HepG2 (cell line): ENCODE results near the gene SPRY1. TPM values are rescaled to one million over a fixed set of nuclear protein-coding genes. Genes with fewer than 3 reads are reported as not detected.

Source experiments
- CEBPG ChIP-seq: IDR thresholded peaks from 2 replicates; pipeline ENCODE4 v1.6.1; 2016
- EP300 ChIP-seq, 3 experiments: sonication (generic) in 1 of 3; formaldehyde crosslinking in 1 of 3; IDR thresholded peaks; 2 replicates each; pipeline versions ENCODE4 v1.5.1 to v1.6.1; 2011 to 2020; ENCODE audit warnings: low read depth in 2 of 3, low read length in 2 of 3, borderline replicate concordance in 1 of 3, improper control_type of control experiment in 1 of 3, mild to moderate bottlenecking in 1 of 3, missing genetic modification reagents in 1 of 3, moderate library complexity in 1 of 3
- GATAD2A ChIP-seq: IDR thresholded peaks from 2 replicates; pipeline ENCODE4 v1.6.1; 2016
- HDAC2 ChIP-seq: sonication (generic); formaldehyde crosslinking; IDR thresholded peaks from 2 replicates; pipeline ENCODE4 v1.4.0; 2020; ENCODE audit warnings: missing genetic modification reagents
- HNF4A ChIP-seq: sonication (generic); formaldehyde crosslinking; IDR thresholded peaks from 2 replicates; pipeline ENCODE4 v1.4.0; 2020; ENCODE audit warnings: missing genetic modification reagents
- HOMEZ ChIP-seq: IDR thresholded peaks from 2 replicates; pipeline ENCODE4 v1.6.1; 2016; ENCODE audit warnings: low read depth
- MTA1 ChIP-seq: sonication (generic); formaldehyde crosslinking; IDR thresholded peaks from 2 replicates; pipeline ENCODE4 v1.4.0; 2020; ENCODE audit warnings: missing genetic modification reagents, mild to moderate bottlenecking, borderline replicate concordance
- MTA3 ChIP-seq: sonication (generic); formaldehyde crosslinking; IDR thresholded peaks from 2 replicates; pipeline ENCODE4 v1.4.0; 2020; ENCODE audit warnings: missing genetic modification reagents
- NFKB2 ChIP-seq: sonication (generic); formaldehyde crosslinking; IDR thresholded peaks from 2 replicates; pipeline ENCODE4 v1.4.0; 2020; ENCODE audit warnings: missing genetic modification reagents, borderline replicate concordance
- RAD21 ChIP-seq: fragments of 450-650 bp; formaldehyde crosslinking; IDR thresholded peaks from 2 replicates; pipeline ENCODE4 v1.5.0; 2020; ENCODE audit warnings: mild to moderate bottlenecking
- SALL1 ChIP-seq: sonication (generic); formaldehyde crosslinking; IDR thresholded peaks from 2 replicates; pipeline ENCODE4 v1.8.0; 2022; ENCODE audit warnings: mild to moderate bottlenecking, missing genetic modification reagents
- SOX5 ChIP-seq: IDR thresholded peaks from 2 replicates; pipeline ENCODE4 v1.6.1; 2016; ENCODE audit warnings: borderline replicate concordance
- SOX6 ChIP-seq, 2 experiments: fragments of 450-650 bp in 1 of 2; sonication (generic) in 1 of 2; formaldehyde crosslinking in 1 of 2; IDR thresholded peaks; 2 replicates each; pipeline versions ENCODE4 v1.4.0 to v1.6.1; 2017 to 2020; ENCODE audit warnings: antibody characterized with exemption in 1 of 2, mild to moderate bottlenecking in 1 of 2, missing genetic modification reagents in 1 of 2
- TBX2 ChIP-seq: sonication (generic); formaldehyde crosslinking; IDR thresholded peaks from 2 replicates; pipeline ENCODE4 v1.5.0; 2020; ENCODE audit warnings: missing genetic modification reagents, mild to moderate bottlenecking, borderline replicate concordance
- ZKSCAN8 ChIP-seq: IDR thresholded peaks from 2 replicates; pipeline ENCODE4 v1.6.1; 2016; ENCODE audit warnings: borderline replicate concordance, missing genetic modification reagents, missing compliant biosample characterization
- ZMYM4 ChIP-seq: sonication (generic); formaldehyde crosslinking; IDR thresholded peaks from 2 replicates; pipeline ENCODE4 v1.8.1; 2023; ENCODE audit warnings: mild to moderate bottlenecking, missing genetic modification reagents
- ZNF234 ChIP-seq: sonication (generic); formaldehyde crosslinking; conservative IDR thresholded peaks from 2 replicates; pipeline ENCODE4 v1.5.1; 2020; ENCODE audit warnings: mild to moderate bottlenecking, missing genetic modification reagents
- ZNF235 ChIP-seq: sonication (generic); formaldehyde crosslinking; IDR thresholded peaks from 2 replicates; pipeline ENCODE4 v1.8.1; 2023; ENCODE audit warnings: mild to moderate bottlenecking, missing genetic modification reagents, borderline replicate concordance
- ZNF670 ChIP-seq: sonication (generic); formaldehyde crosslinking; IDR thresholded peaks from 2 replicates; pipeline ENCODE4 v1.8.0; 2022; ENCODE audit warnings: mild to moderate bottlenecking, missing genetic modification reagents, borderline replicate concordance
- ZNF709 ChIP-seq: sonication (generic); formaldehyde crosslinking; IDR thresholded peaks from 2 replicates; pipeline ENCODE4 v1.5.0; 2020; ENCODE audit warnings: mild to moderate bottlenecking, missing genetic modification reagents
- polyA plus RNA-seq, 8 experiments: library from polyadenylated mRNA; depleted of rRNA in 3 of 8; stranded (reverse) in 7 of 8; unstranded in 1 of 8; fragments of >200 nt; fragmentation: Illumina TruSeq in 4 of 8; extraction: Trizol in 4 of 8; gene quantifications; 2 replicates each; pipeline versions ENCODE4 v1.2.1 to v1.2.3, GENCODE V29; 2011 to 2016; ENCODE audit warnings: low read depth in 4 of 8, missing spikeins in 1 of 8, mixed read lengths in 1 of 8; ENCODE audit not compliant: insufficient read depth in 1 of 8
- total RNA-seq, 5 experiments: library from RNA; depleted of rRNA; stranded (reverse); fragments of >200 nt; fragmentation: Illumina TruSeq; extraction: Trizol; gene quantifications; 2 replicates each; pipeline ENCODE4 v1.2.3, GENCODE V29; 2016; ENCODE audit warnings: low read depth in 1 of 5
- TF ChIP-seq, protein P1 (sequence below): sonication (generic); formaldehyde crosslinking; IDR thresholded peaks from 2 replicates; pipeline ENCODE4 v1.8.1; 2022; ENCODE audit warnings: low read depth, mild to moderate bottlenecking, missing genetic modification reagents
- TF ChIP-seq, protein P2 (sequence below): sonication (generic); formaldehyde crosslinking; IDR thresholded peaks from 2 replicates; pipeline ENCODE4 v1.5.0; 2020; ENCODE audit warnings: mild to moderate bottlenecking, missing genetic modification reagents, moderate library complexity
- TF ChIP-seq, protein P3 (sequence below): sonication (generic); formaldehyde crosslinking; IDR thresholded peaks from 2 replicates; pipeline ENCODE4 v1.5.1; 2020; ENCODE audit warnings: missing genetic modification reagents, mild to moderate bottlenecking, borderline replicate concordance

Gene SPRY1
- total and polyA plus RNA-seq, 2 of the 13 experiments (the other 11 are each of a cell fraction or from before 2014, with no cell fraction given): 24.7 to 33.4 TPM

- TF ChIP-seq HOMEZ (CRISPR knock-in tag): 0 out of 2 replicates have a peak, but pooled peaks have one; percentile 55
- no peak for TF ChIP-seq ZNF670 (CRISPR knock-in tag)
- TF ChIP-seq CEBPG (CRISPR knock-in tag): peak; percentile 59
- peak; percentile 47 for TF ChIP-seq RAD21 (CRISPR knock-in tag)
- peak; percentile 25; the same call in 1 of the 2 replicates for TF ChIP-seq SALL1 (CRISPR knock-in tag)
- no peak for TF ChIP-seq ZNF709 (CRISPR knock-in tag)
- no peak for TF ChIP-seq MTA3 (CRISPR knock-in tag)
- TF ChIP-seq MTA1: no peak
- TF ChIP-seq, protein P1, sequence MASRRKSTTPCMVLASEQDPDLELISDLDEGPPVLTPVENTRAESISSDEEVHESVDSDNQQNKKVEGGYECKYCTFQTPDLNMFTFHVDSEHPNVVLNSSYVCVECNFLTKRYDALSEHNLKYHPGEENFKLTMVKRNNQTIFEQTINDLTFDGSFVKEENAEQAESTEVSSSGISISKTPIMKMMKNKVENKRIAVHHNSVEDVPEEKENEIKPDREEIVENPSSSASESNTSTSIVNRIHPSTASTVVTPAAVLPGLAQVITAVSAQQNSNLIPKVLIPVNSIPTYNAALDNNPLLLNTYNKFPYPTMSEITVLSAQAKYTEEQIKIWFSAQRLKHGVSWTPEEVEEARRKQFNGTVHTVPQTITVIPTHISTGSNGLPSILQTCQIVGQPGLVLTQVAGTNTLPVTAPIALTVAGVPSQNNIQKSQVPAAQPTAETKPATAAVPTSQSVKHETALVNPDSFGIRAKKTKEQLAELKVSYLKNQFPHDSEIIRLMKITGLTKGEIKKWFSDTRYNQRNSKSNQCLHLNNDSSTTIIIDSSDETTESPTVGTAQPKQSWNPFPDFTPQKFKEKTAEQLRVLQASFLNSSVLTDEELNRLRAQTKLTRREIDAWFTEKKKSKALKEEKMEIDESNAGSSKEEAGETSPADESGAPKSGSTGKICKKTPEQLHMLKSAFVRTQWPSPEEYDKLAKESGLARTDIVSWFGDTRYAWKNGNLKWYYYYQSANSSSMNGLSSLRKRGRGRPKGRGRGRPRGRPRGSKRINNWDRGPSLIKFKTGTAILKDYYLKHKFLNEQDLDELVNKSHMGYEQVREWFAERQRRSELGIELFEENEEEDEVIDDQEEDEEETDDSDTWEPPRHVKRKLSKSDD (CRISPR knock-in tag): no peak
- peak; percentile 39 for TF ChIP-seq GATAD2A
- TF ChIP-seq NFKB2: no peak
- TF ChIP-seq EP300 (IDR thresholded peaks at IDR 0.05; ENCODE audit: low read depth in 2 of 2, low read length in 2 of 2): 0 out of 4 replicates have a peak, but pooled peaks of 1 of the 2 experiments have one; percentile 33
- no peak for TF ChIP-seq EP300 (CRISPR knock-in tag; IDR thresholded peaks at IDR 0.05; ENCODE audit: borderline replicate concordance)
- TF ChIP-seq, protein P2, sequence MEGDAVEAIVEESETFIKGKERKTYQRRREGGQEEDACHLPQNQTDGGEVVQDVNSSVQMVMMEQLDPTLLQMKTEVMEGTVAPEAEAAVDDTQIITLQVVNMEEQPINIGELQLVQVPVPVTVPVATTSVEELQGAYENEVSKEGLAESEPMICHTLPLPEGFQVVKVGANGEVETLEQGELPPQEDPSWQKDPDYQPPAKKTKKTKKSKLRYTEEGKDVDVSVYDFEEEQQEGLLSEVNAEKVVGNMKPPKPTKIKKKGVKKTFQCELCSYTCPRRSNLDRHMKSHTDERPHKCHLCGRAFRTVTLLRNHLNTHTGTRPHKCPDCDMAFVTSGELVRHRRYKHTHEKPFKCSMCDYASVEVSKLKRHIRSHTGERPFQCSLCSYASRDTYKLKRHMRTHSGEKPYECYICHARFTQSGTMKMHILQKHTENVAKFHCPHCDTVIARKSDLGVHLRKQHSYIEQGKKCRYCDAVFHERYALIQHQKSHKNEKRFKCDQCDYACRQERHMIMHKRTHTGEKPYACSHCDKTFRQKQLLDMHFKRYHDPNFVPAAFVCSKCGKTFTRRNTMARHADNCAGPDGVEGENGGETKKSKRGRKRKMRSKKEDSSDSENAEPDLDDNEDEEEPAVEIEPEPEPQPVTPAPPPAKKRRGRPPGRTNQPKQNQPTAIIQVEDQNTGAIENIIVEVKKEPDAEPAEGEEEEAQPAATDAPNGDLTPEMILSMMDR (CRISPR knock-in tag): peak; percentile 78
- TF ChIP-seq ZKSCAN8 (CRISPR knock-in tag): 0 out of 2 replicates have a peak, but pooled peaks have one; percentile 37
- TF ChIP-seq ZMYM4 (CRISPR knock-in tag): peak; percentile 31; the same call in 1 of the 2 replicates
- peak; percentile 54 for TF ChIP-seq HNF4A (CRISPR knock-in tag)
- TF ChIP-seq, protein P3, sequence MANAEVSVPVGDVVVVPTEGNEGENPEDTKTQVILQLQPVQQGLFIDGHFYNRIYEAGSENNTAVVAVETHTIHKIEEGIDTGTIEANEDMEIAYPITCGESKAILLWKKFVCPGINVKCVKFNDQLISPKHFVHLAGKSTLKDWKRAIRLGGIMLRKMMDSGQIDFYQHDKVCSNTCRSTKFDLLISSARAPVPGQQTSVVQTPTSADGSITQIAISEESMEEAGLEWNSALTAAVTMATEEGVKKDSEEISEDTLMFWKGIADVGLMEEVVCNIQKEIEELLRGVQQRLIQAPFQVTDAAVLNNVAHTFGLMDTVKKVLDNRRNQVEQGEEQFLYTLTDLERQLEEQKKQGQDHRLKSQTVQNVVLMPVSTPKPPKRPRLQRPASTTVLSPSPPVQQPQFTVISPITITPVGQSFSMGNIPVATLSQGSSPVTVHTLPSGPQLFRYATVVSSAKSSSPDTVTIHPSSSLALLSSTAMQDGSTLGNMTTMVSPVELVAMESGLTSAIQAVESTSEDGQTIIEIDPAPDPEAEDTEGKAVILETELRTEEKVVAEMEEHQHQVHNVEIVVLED: no peak
- TF ChIP-seq HDAC2 (CRISPR knock-in tag): 0 out of 2 replicates have a peak, but pooled peaks have one; percentile 20
- TF ChIP-seq SOX6 (IDR thresholded peaks at IDR 0.05): no peak
- peak; percentile 57 for TF ChIP-seq SOX6 (CRISPR knock-in tag; IDR thresholded peaks at IDR 0.05)
- no peak for TF ChIP-seq ZNF235
- TF ChIP-seq TBX2 (CRISPR knock-in tag): 0 out of 2 replicates have a peak, but pooled peaks have one; percentile 9
- TF ChIP-seq ZNF234 (CRISPR knock-in tag): no peak
- peak; percentile 63; the same call in 1 of the 2 replicates for TF ChIP-seq SOX5 (CRISPR knock-in tag)
Measured at GRCh38 chr4:123350191-123350544, 46.4 kb upstream of the SPRY1 start (continued).
